22Rv1 (cell line): Measurements from ENCODE around the gene MRPL23.

ENCODE experiments used
- H3K27ac ChIP-seq: fragments of 450-650 bp; 2 replicates; pipeline ENCODE4 v1.5.1; 2017
- CTCF ChIP-seq: fragments of 450-650 bp; IDR thresholded peaks from 2 replicates; pipeline ENCODE4 v1.5.1; 2017; ENCODE audit warnings: mild to moderate bottlenecking
- ZFX ChIP-seq: fragments of 450-650 bp; IDR thresholded peaks from 2 replicates; pipeline ENCODE4 v1.6.1; 2017; ENCODE audit warnings: antibody characterized with exemption, borderline replicate concordance

Gene MRPL23

GRCh38 chr11:1982873-1983600 is 35.9 kb downstream of the MRPL23 start:
- TF ChIP-seq ZFX (no peak), CTCF (no peak)
- H3K27ac ChIP-seq: no peak overlapping the region

GRCh38 chr11:1983601-1983961 is 36.4 kb downstream of the MRPL23 start:
- H3K27ac ChIP-seq: no peak overlapping the region

GRCh38 chr11:1987024-1987423 is 39.9 kb downstream of the MRPL23 start:
- TF ChIP-seq CTCF: no peak
- TF ChIP-seq ZFX: no peak
- no peak overlapping the region for H3K27ac ChIP-seq

More at GRCh38 chr11:1983601-1983961, 36.4 kb downstream of the MRPL23 start:
- TF ChIP-seq CTCF (no peak), ZFX (no peak)

GRCh38 chr11:1988174-1988573 is 41.0 kb downstream of the MRPL23 start:
- TF ChIP-seq CTCF (no peak), ZFX (no peak)
- no peak overlapping the region for H3K27ac ChIP-seq

- no peak for TF ChIP-seq ZFX
- no peak for TF ChIP-seq CTCF
- H3K27ac ChIP-seq: no peak overlapping the region
Observed at GRCh38 chr11:1988667-1989317, 41.7 kb downstream of the MRPL23 start.

GRCh38 chr11:1989953-1990352 is 42.8 kb downstream of the MRPL23 start:
- no peak for TF ChIP-seq CTCF
- TF ChIP-seq ZFX: no peak

GRCh38 chr11:1990872-1991578 is 43.9 kb downstream of the MRPL23 start:
- no peak overlapping the region for H3K27ac ChIP-seq
- TF ChIP-seq ZFX (no peak), CTCF (no peak)

More at GRCh38 chr11:1989953-1990352, 42.8 kb downstream of the MRPL23 start:
- no peak overlapping the region for H3K27ac ChIP-seq
